Muscle of leg (tissue), 11 donors: ENCODE data around the gene STARD13. TPM values are rescaled to one million over a fixed set of nuclear protein-coding genes. Genes with fewer than 3 reads are reported as not detected.
A peak's percentile ranks its signal among the peaks of the same experiment; 100 is the strongest.

Source experiments
- DNase-seq: peaks from one replicate; pipeline ENCODE4 v3.0.0; 2013
- H3K27ac ChIP-seq: one replicate; pipeline ENCODE4 v1.5.1; 2013; ENCODE audit warnings: mild to moderate bottlenecking, low read length, control low read depth
- H3K27me3 ChIP-seq: one replicate; pipeline ENCODE4 v1.6.1; 2013; ENCODE audit warnings: low read length; ENCODE audit not compliant: control insufficient read depth, insufficient read depth
- H3K36me3 ChIP-seq: one replicate; pipeline ENCODE4 v1.6.1; 2013; ENCODE audit warnings: low read length; ENCODE audit not compliant: control insufficient read depth, insufficient read depth
- H3K4me1 ChIP-seq: one replicate; pipeline ENCODE4 v1.6.1; 2013; ENCODE audit warnings: low read length; ENCODE audit not compliant: control insufficient read depth, insufficient read depth
- H3K4me3 ChIP-seq: one replicate; pipeline ENCODE4 v1.5.1; 2013; ENCODE audit warnings: low read length, control low read depth
- H3K9me3 ChIP-seq: replicated peaks from 2 replicates; pipeline ENCODE4 v1.6.1; 2013; ENCODE audit warnings: low read depth, low read length; ENCODE audit not compliant: control insufficient read depth
- WGBS: methylation state at CpG from one replicate; pipeline ENCODE4 v1.1.5; 2013; ENCODE audit warnings: missing lambda C conversion rate; ENCODE audit not compliant: insufficient coverage; 5-methylcytosine and 5-hydroxymethylcytosine counted together
- polyA plus RNA-seq, 8 donors: library from polyadenylated mRNA; unstranded; fragments of 120-200 nt; gene quantifications; one replicate each; pipeline versions ENCODE4 v1.2.1 to v1.2.3, GENCODE V29; 2013; ENCODE audit warnings: inconsistent platforms in 1 of 8, low replicate concordance in 1 of 8; ENCODE audit not compliant: insufficient read length in 8 of 8, insufficient read depth in 1 of 8
- total RNA-seq: library from RNA; stranded (reverse); fragments of 120-200 nt; gene quantifications from one replicate; pipeline ENCODE4 v1.2.4, GENCODE V29; 2013

The STARD13 gene
- total and polyA plus RNA-seq, 9 donors, result 15.7 to 28.1 (median 21.8) TPM

DNA sequence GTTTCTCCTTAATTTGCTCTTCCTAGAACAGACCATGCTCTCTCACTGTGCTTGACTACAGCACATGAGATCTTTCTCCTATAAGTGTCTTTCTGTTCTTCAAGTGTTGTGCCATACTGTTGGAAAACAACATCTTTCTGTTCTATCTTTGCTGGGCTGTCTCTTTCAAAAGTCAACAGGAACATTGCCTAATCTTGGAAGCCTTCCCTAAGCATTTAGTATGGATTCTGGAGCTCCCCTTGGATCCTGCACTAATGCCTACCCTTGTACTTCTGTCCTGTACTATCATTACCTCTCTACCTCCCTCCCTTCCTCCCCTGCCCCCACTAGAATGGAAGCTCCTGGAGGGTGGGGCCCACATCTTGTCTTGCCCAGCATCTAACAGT is 26.8 kb downstream of the STARD13 start:
- H3K4me1 ChIP-seq, result peaks cover 24% of the 10 kb centered on the region
- H3K9me3 ChIP-seq, result no peaks in the 10 kb centered on the region
- H3K27ac ChIP-seq, result no peak overlapping the region
- H3K27me3 ChIP-seq, result no peaks in the 10 kb centered on the region
- no peak for DNase-seq
- no peak overlapping the region for H3K4me3 ChIP-seq
- no peaks in the 10 kb centered on the region for H3K36me3 ChIP-seq

DNA sequence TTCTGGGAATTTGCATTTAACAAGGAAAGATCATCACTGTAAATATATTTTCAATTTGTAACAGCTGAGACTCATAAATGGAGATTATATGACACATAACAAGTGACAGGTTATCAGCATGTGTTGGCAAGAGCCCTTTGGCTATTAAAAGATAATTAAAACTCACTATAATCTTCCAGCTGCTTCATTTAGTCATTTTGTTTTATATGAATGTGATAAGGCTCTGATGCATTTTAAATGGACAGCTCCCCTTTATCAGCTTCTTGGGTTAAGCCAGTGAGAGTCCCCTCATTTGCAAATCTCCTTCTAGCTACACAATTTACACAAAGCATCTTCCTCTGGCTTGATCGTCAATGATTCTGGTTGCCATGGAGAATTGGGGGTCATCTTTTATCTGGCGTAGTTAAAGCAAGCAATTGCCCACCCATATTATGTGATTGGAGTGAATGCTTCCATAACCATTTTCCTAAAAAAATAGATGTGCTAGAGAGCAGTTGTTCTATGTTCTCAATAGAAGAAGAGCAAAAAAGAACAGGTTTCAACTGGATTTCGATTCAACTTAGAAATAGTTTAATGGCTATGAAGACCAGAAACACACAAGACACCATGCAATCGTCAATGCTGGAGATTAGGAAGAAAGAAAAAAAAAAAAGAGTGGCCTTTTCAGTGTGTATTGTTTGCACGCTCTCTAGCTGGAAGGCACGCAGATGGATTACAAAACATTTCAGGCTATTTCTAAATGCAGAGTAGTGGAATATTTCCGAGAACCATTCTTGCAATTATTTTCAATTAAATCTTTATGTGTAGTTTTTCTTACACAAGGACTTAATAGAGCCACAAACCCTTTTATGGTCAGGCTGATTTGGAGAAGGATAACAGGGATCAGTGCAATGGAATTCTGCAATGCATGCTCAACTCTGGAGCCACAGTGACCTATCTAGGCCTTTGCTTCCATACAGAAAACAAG is 27.4 kb downstream of the STARD13 start:
- H3K9me3 ChIP-seq, result no peaks in the 10 kb centered on the region
- peaks cover 20% of the 10 kb centered on the region for H3K4me1 ChIP-seq
- H3K4me3 ChIP-seq, result no peak overlapping the region
- no peaks in the 10 kb centered on the region for H3K27me3 ChIP-seq
- no peak for DNase-seq
- WGBS, result no CpG with 5 or more reads among the region's 7 CpGs
- no peaks in the 10 kb centered on the region for H3K36me3 ChIP-seq
- no peak overlapping the region for H3K27ac ChIP-seq

DNA sequence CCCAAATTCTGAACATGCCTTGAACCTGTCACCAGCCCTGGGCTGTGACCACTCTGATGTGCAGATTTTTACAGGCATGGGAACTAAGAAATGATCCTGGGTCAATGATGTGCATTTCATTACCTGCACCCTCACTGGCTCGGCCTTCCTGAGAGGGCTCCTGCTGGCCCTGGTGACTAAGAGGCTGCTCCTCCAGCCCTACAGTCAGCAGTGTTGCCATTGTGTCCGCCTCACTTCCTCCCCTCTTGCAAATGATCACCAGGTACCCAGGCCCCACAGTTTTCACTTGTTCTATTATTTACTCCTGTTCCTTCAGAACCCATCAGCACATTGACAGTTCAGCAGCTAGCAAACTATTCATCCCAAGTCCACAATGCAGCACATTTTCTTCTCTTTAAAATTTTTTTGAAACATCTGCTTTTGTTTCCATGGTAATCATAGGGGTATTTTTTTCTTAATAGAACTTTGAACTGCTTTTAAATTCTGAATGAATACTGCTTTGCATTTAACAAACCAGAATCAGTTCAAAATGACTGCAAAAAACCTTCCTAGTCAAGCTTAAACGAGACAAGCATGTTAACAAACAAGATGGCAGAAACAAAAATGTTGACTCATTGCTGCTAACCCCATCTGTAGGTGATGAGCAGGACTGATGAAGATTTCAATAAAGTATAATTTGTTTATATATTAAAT is 29.3 kb downstream of the STARD13 start:
- no peaks in the 10 kb centered on the region for H3K9me3 ChIP-seq
- H3K36me3 ChIP-seq, result no peaks in the 10 kb centered on the region
- no peaks in the 10 kb centered on the region for H3K27me3 ChIP-seq
- WGBS, result 100% methylated on average over 2 of the region's 3 CpGs
- no peak for DNase-seq
- peaks cover 14% of the 10 kb centered on the region for H3K4me1 ChIP-seq
- no peak overlapping the region for H3K27ac ChIP-seq
- no peak overlapping the region for H3K4me3 ChIP-seq

DNA sequence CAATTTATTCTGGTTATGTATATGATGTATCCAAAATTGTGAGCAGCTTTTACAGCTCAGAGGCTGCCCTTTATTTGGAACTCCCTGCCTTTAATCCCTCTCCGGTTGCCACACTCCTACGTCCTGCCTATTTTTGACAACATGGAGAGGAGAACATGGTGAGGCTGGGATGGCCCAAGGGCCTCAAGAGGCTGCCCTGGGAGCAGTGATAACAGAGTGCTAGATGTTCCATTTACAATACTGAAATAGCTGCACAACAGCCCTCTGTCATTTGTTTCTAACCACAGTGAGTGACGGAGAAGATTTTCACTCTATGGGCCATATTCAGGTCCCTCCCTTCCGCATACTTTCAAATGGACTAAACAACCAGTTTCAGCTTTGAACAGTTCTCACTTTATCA is 33.4 kb downstream of the STARD13 start:
- H3K27me3 ChIP-seq, result no peaks in the 10 kb centered on the region
- H3K9me3 ChIP-seq, result no peaks in the 10 kb centered on the region
- DNase-seq, result peak; percentile 33
- WGBS, result 90% methylated on average over 2 of the region's 4 CpGs
- no peak overlapping the region for H3K4me3 ChIP-seq
- H3K27ac ChIP-seq, result peak overlapping the region; percentile 69
- no peaks in the 10 kb centered on the region for H3K36me3 ChIP-seq
- H3K4me1 ChIP-seq, result peaks cover 8% of the 10 kb centered on the region

DNA sequence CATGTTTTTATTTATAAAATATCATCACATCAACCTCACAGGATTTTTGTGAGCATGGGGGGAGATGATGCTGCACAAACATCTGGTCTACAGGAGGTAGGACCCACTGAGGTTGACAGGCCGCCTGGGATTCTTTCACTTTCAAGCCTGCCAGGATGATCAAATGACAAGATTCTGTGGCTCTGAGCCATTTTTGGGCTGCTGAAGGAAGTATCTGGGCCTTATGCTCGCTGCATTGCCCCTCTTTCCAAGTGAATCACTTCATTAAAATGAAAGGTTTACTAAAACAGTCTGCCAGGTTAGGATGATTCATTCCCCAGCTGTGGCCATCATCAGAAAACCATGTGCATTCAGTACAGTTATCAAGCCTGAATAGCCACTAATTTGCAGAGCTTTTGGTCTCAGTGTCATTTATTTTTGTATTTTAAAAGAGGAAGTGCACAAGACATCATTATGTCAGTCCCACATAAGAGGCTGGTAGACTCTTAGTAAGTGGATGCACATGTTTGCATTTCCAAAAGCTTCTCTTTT is 34.4 kb downstream of the STARD13 start:
- H3K9me3 ChIP-seq, result no peaks in the 10 kb centered on the region
- WGBS, result 10% methylated on average over 2 of the region's 2 CpGs
- peaks cover 8% of the 10 kb centered on the region for H3K4me1 ChIP-seq
- peak overlapping the region; percentile 69 for H3K27ac ChIP-seq
- peak; percentile 94 for DNase-seq
- no peak overlapping the region for H3K4me3 ChIP-seq
- H3K27me3 ChIP-seq, result no peaks in the 10 kb centered on the region
- no peaks in the 10 kb centered on the region for H3K36me3 ChIP-seq

DNA sequence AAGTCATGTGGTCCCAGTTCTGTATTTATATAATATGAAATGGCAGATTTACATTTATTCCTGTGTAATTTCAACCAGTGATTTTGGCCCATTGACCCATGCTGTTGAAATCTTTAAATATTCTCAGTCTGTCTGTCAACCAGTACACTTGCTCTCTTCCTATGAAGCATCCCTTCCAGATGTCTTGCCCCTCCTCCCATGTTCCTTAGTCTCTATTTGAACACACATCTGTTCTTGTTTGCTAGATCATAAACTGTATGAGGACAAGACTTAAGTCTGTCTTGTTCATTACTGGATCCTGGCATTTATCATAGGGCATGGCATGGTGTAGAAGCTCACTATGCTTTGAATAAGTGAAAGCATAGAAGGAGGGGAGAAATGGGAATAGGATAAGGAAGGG is 34.9 kb downstream of the STARD13 start:
- H3K27me3 ChIP-seq, result no peaks in the 10 kb centered on the region
- no peak overlapping the region for H3K4me3 ChIP-seq
- no peaks in the 10 kb centered on the region for H3K9me3 ChIP-seq
- H3K27ac ChIP-seq, result peak overlapping the region; percentile 69
- H3K36me3 ChIP-seq, result no peaks in the 10 kb centered on the region
- peaks cover 8% of the 10 kb centered on the region for H3K4me1 ChIP-seq
- DNase-seq, result peak; percentile 66

DNA sequence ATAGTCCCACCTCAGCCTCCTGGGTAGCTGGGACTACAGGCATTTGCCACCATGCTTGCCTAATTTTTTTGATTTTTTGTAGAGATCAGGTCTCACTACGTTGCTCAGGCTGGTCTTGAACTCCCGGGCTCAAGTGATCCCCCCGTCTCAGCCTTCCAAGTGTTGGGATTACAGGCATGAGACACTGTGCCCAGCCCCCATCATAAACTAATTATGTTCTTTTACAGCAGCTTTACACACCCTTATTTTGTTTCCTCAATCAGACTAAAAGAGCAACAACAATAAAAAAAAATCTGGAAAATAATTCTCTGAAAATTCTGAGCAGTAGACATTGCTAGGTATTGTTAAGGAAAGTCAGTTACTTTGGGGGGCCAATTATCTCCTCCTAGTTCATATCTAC is 35.7 kb downstream of the STARD13 start:
- WGBS, result 83% methylated on average over 3 of the region's 3 CpGs
- H3K9me3 ChIP-seq, result no peaks in the 10 kb centered on the region
- no peak overlapping the region for H3K27ac ChIP-seq
- no peak overlapping the region for H3K4me3 ChIP-seq
- no peaks in the 10 kb centered on the region for H3K36me3 ChIP-seq
- H3K4me1 ChIP-seq, result peaks cover 8% of the 10 kb centered on the region
- no peak for DNase-seq
- H3K27me3 ChIP-seq, result no peaks in the 10 kb centered on the region

DNA sequence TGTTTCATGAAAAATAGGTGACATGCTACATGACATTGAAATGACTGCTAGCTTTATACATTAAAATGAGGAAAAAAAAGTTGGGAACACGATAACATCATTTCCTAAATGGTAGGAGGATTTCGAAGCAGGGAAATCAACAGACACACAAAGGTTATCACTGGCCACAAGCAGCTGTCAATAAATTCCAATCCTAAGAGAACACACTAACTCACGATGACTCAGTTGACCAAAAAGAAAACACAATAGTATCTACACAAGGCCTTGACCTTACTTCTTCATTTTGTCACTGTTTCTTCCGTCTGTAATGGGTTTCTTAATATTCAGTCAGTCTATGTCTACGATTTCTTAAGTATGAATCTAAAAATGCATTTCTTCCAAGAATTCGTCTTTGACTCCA is 36.5 kb downstream of the STARD13 start:
- Histone ChIP-seq H3K4me1 (peaks cover 8% of the 10 kb centered on the region), H3K36me3 (peaks cover 3% of the 10 kb centered on the region), H3K27ac (no peak overlapping the region), H3K4me3 (no peak overlapping the region), H3K9me3 (peaks cover 2% of the 10 kb centered on the region), H3K27me3 (no peaks in the 10 kb centered on the region)
- no peak for DNase-seq
- 86% methylated on average over 1 of the region's 6 CpGs for WGBS

DNA sequence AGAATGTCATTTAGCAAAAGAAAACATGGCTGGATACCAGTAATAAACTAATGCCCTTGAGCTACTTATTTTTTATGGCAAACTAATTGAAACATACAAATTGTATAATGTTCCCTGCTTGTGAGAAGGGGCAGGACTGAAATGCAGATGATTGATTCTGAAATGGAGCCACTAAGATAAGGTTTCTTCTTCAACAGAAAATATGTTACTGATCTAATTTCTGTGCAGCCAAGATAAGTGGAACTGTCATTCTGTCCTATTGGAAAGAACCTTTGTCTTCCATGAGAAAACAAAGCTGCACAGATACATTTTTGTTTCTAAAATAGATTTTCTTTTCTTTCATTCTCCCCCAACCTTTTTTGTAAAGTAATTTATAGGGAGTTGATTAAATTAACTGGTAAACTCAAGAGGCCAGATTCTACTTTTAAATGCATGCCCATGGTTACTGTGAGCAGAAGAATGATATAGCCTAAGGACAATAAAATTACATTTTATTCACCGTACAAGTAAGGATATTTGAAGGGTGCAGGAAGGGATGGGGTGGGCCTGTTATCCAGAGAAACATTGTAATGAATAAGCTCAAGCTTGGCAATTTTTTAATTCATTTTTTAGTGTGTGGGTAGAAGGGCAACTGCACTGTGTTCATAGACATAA is 39.9 kb downstream of the STARD13 start:
- peaks cover 8% of the 10 kb centered on the region for H3K36me3 ChIP-seq
- peaks cover 2% of the 10 kb centered on the region for H3K9me3 ChIP-seq
- peaks cover under 1% of the 10 kb centered on the region for H3K4me1 ChIP-seq
- no peak overlapping the region for H3K4me3 ChIP-seq
- H3K27me3 ChIP-seq, result no peaks in the 10 kb centered on the region
- WGBS, result no CpG with 5 or more reads among the region's 1 CpG
- no peak overlapping the region for H3K27ac ChIP-seq
- DNase-seq, result no peak

DNA sequence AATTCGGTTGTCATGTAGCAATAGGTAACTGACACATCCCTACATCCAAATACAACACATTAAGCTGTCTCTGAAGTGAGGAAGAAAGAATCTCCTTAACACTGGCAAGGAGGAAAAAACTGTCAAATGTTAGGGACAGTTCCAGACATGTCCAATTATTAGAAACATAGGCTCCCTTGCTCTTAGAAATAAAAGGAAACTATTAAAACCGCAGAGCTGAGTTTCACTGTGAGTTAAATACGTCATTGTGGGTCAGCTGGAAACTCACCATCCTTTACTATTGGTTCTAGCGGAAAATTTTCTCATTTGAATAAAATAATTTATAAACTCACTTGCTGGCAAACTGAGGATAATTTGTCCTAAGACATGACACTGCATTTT is 40.7 kb downstream of the STARD13 start:
- Histone ChIP-seq H3K27ac (no peak overlapping the region), H3K27me3 (no peaks in the 10 kb centered on the region), H3K9me3 (peaks cover 7% of the 10 kb centered on the region), H3K4me1 (no peaks in the 10 kb centered on the region), H3K36me3 (peaks cover 8% of the 10 kb centered on the region), H3K4me3 (no peak overlapping the region)
- no CpG with 5 or more reads among the region's 4 CpGs for WGBS
- no peak for DNase-seq
